ENCODE measurements around the gene PPP1R14C. TPM values are rescaled to one million over a fixed set of nuclear protein-coding genes. Genes with fewer than 3 reads are reported as not detected.

Gene PPP1R14C
- total and polyA plus RNA-seq, 2 donors = 0.08 to 0.42 TPM

DNA sequence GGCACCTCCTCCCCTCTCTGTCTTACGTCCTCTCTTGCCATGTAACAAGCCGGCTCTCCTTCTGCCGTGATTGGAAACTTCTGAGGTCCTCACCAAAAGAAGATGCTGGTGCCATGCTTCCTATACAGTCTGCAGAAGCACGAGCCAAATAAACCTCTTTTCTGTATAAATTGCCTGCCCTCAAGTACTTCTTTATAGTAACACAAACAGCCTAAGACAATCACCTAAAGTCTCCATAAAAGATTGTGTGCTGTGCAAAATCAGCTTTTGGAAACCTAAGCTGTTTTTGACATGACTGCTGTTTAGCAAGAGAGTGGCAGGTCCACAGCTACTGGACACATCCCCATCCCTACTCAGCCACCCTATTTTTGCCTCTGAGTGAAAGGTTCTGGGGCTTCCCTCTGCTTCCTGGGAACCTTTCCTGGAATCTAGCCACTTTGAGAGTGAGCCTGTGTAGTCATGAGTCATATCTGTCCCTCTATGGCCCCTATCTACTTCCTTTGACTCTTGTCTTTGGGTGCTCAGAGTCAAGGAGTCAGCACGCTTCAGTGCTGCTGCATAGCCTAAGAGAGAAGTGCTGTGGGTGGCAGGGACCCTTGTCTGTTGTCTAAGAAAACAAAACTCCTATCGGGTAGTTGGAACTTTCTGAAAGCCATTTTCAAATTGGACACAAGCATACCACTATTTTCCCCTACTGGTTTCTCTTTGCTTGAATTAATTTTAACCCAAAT lies 110.0 kb downstream of the PPP1R14C start:
- Histone ChIP-seq H3K36me3 (ENCODE audit: insufficient read depth) (no peaks in the 10 kb centered on the region), H3K4me1 (ENCODE audit: insufficient read depth) (no peaks in the 10 kb centered on the region)

DNA sequence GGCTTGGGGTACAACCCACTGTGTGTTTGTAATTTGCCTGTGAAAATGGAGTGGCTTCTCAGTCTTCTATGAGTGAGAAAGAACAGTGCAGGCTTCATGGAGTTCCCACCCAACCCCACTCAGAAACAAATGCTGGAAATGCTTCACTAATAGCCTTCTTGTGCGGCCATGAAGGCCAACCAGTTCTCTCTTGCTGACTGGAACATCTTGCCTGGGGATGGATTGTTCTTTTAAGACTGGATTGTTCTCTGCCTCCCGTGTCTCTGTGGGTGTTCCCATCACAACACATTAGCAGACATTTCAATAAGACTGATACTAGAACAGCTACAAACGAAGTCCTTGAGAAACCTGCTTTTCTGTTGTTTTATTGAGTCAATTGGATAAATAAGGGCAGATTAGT lies 110.6 kb downstream of the PPP1R14C start:
- H3K4me3 ChIP-seq (ENCODE audit: low read depth, low read length) = no peak overlapping the region
- no peaks in the 10 kb centered on the region for H3K36me3 ChIP-seq (ENCODE audit: insufficient read depth)
- DNase-seq (ENCODE audit: extremely low spot score) = no peak
- no peaks in the 10 kb centered on the region for H3K4me1 ChIP-seq (ENCODE audit: insufficient read depth)
- WGBS = 79% methylated on average over 3 of the region's 3 CpGs
- no peak overlapping the region for H3K27ac ChIP-seq (ENCODE audit: low read depth)

More for the DNA sequence above, 110.0 kb downstream of the PPP1R14C start:
- DNase-seq (ENCODE audit: extremely low spot score) = no peak
- Histone ChIP-seq H3K27ac (ENCODE audit: low read depth) (no peak overlapping the region), H3K4me3 (ENCODE audit: low read depth, low read length) (no peak overlapping the region)
- 78% methylated on average over 6 of the region's 6 CpGs for WGBS

DNA sequence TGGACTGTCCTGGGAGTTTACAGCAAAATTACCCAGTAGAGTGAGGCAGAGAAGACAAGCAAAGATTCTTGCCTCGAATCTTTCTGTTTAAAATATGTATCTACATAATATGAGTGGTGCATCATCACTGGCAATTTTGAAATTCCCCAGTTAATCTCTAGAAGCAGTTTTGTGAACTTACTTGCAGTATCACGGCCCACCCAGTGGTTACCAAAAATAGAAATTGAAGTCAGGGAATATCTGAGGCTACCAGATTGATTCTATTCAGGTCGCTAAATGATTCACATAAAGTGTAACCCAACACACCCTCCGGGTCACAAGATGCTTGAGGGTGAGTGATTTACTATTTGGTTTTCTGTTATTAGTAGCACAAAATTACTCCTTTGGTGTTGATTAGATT lies 111.9 kb downstream of the PPP1R14C start:
- Histone ChIP-seq H3K4me3 (ENCODE audit: low read depth, low read length) (no peak overlapping the region), H3K4me1 (ENCODE audit: insufficient read depth) (no peaks in the 10 kb centered on the region), H3K27ac (ENCODE audit: low read depth) (no peak overlapping the region), H3K36me3 (ENCODE audit: insufficient read depth) (no peaks in the 10 kb centered on the region)
- 50% methylated on average over 4 of the region's 4 CpGs for WGBS
- DNase-seq (ENCODE audit: extremely low spot score) = no peak

DNA sequence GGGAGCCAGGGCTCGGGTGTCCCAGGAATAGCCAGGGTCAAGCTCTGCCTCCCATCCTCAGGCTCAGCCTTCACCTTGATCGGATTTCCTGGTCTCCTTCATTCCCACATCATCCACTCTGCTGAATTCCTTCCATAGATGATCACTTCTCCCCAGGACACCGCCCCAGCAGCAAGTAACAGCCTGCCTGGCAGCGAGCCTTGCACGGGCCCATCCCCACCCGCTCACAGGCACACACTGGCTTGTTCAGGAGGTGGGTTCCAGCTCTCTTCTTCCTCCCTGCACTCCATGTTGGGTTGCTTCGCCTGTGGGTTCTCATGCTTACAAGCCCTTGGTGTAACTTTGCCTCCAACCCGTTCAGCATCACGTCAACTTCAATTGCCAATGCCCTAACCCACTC lies 113.0 kb downstream of the PPP1R14C start:
- no peak for DNase-seq (ENCODE audit: extremely low spot score)
- H3K27ac ChIP-seq (ENCODE audit: low read depth) = no peak overlapping the region
- no peak overlapping the region for H3K4me3 ChIP-seq (ENCODE audit: low read depth, low read length)
- H3K4me1 ChIP-seq (ENCODE audit: insufficient read depth) = no peaks in the 10 kb centered on the region
- WGBS = 88% methylated on average over 9 of the region's 9 CpGs
- H3K36me3 ChIP-seq (ENCODE audit: insufficient read depth) = no peaks in the 10 kb centered on the region

DNA sequence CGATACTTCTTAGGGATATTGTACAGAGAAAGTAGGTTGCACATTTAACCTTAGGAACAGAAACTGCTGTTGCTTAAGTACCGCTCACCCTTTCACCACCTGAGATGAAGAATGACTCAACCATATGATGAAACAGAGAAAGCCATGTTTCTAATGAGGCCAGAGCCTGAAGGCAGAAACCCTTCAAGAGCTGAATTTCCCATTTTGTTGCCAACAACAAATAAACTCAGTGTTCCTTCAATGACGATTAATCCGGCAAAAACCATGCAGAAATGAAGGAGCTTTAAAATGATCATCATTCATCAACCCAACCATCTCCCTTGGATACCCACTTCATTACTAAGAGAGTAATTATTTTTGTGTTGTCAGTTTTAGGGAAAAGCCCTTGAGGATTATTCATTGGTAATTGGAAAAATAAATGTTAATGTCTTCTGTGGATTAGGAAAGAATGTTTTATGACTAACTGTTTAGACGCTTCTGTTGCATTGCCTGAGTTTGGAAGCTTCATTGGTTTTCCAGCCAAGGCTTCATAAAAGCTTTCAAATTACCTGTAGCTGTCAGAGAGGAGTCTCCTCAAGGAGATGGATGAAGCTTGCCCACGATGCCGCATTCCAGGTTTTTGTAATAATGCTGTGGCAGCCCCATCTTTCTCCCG lies 113.9 kb downstream of the PPP1R14C start:
- no peak for DNase-seq (ENCODE audit: extremely low spot score)
- Histone ChIP-seq H3K4me3 (ENCODE audit: low read depth, low read length) (no peak overlapping the region), H3K27ac (ENCODE audit: low read depth) (no peak overlapping the region), H3K36me3 (ENCODE audit: insufficient read depth) (no peaks in the 10 kb centered on the region), H3K4me1 (ENCODE audit: insufficient read depth) (no peaks in the 10 kb centered on the region)
- 78% methylated on average over 8 of the region's 8 CpGs for WGBS

DNA sequence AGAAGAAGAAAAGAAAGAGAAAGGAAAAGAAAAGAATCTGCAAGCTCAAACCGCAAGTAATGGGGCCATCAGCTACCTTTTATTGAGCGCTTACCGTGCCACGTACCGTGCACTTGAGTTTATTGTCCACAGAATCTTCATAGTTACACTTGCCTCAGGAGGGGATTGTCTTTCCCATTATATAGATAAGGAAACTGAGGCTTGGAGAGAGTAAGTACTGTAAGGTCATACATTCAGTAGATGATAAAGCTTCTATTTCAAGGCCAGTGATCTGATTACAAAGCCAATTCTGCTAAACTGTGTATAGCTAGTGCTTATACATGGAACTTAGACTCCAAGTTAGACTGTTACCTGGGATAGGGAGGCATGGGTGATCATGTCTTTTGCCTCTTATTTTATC lies 115.5 kb downstream of the PPP1R14C start:
- H3K4me1 ChIP-seq (ENCODE audit: insufficient read depth) = no peaks in the 10 kb centered on the region
- H3K36me3 ChIP-seq (ENCODE audit: insufficient read depth) = no peaks in the 10 kb centered on the region
- no peak for DNase-seq (ENCODE audit: extremely low spot score)
- no peak overlapping the region for H3K27ac ChIP-seq (ENCODE audit: low read depth)
- no peak overlapping the region for H3K4me3 ChIP-seq (ENCODE audit: low read depth, low read length)
- 95% methylated on average over 5 of the region's 5 CpGs for WGBS

DNA sequence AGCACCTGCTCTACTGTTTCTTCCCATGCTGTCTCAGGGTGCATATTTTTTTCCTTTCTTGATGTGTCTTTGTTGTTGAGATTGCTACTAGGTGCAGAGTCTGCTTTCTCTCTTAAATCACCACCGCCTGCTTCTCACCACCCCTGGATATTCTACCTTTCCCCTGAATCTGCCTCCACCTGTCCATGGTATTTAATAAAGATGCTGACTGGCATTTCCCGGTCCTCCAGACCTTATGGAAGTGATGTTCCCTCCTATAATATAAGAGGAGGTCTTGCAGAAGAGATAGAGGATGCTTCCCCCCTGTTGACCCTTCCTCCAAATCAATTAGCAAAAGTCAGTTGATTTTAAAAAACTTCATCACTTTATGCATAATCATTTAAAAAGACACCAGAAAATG lies 118.1 kb downstream of the PPP1R14C start:
- no peaks in the 10 kb centered on the region for H3K36me3 ChIP-seq (ENCODE audit: insufficient read depth)
- no peak overlapping the region for H3K4me3 ChIP-seq (ENCODE audit: low read depth, low read length)
- WGBS = 92% methylated on average over 2 of the region's 2 CpGs

DNA sequence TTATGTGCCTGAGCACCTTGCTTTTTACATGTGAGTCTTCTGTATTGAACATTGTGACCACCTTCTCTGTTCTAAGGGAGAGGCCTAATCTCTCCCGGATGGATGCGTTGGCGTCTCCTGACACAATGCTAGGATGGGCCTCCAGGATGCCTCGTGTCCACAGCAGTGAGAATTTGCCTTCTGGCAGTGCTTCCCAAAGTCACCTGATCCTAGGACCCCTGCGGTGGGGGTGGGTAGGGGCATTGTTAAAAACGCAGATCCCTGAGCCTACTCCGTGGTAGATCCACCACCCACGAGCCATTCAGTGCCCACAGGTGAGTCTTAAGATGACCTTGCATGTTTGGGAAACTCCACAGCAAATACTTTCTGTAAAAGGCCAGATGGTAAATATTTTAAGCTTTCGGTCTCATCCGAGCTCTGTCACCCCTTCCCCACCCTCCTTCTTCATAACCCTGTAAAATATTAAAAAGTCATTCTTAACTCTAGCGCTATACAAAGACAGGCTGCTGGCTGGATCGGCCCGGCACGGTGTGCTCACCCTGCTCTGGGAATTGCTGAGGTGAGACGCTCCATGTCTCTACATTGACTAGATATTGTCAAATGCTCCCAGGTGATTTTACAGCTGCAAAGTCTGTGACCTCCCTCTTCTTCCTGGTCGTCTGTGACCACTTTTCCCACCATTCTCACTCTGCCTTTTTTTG lies 119.3 kb downstream of the PPP1R14C start:
- no peak for DNase-seq (ENCODE audit: extremely low spot score)
- H3K27ac ChIP-seq (ENCODE audit: low read depth) = no peak overlapping the region

More for the DNA sequence above, 118.1 kb downstream of the PPP1R14C start:
- no peak for DNase-seq (ENCODE audit: extremely low spot score)
- H3K4me1 ChIP-seq (ENCODE audit: insufficient read depth) = no peaks in the 10 kb centered on the region
- H3K27ac ChIP-seq (ENCODE audit: low read depth) = no peak overlapping the region

DNA sequence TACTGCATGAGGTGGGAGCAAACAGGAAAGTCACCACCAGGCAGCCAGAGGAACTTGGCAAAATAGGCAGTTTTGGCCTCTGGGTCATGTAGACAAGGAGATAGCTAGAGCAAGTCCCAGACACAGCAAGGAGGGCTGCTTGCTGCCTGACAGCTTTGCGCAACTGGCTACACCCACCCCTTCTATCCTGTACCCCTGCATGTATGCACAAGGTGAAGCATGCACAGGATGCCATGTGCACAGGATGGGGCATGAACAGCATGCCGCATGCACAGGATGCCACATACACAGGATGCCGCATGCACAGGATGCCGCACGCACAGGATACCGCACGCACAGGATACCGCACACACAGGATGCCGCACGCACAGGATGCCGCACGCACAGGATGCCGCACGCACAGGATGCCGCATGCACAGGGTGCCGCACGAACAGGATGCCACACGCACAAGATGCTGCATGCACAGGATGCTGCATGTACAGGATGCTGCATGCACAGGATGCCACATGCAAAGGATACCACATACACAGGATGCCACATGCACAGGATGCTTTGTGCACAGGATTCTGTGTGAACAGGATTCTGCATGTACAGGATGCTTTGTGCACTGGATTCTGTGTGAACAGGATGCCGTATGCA lies 121.0 kb downstream of the PPP1R14C start:
- Histone ChIP-seq H3K36me3 (ENCODE audit: insufficient read depth) (no peaks in the 10 kb centered on the region), H3K27ac (ENCODE audit: low read depth) (no peak overlapping the region), H3K4me3 (ENCODE audit: low read depth, low read length) (no peak overlapping the region), H3K4me1 (ENCODE audit: insufficient read depth) (no peaks in the 10 kb centered on the region)
- no peak for DNase-seq (ENCODE audit: extremely low spot score)
- 74% methylated on average over 19 of the region's 19 CpGs for WGBS

More for the DNA sequence above, 119.3 kb downstream of the PPP1R14C start:
- WGBS = 74% methylated on average over 16 of the region's 16 CpGs
- Histone ChIP-seq H3K4me1 (ENCODE audit: insufficient read depth) (no peaks in the 10 kb centered on the region), H3K36me3 (ENCODE audit: insufficient read depth) (no peaks in the 10 kb centered on the region), H3K4me3 (ENCODE audit: low read depth, low read length) (no peak overlapping the region)

DNA sequence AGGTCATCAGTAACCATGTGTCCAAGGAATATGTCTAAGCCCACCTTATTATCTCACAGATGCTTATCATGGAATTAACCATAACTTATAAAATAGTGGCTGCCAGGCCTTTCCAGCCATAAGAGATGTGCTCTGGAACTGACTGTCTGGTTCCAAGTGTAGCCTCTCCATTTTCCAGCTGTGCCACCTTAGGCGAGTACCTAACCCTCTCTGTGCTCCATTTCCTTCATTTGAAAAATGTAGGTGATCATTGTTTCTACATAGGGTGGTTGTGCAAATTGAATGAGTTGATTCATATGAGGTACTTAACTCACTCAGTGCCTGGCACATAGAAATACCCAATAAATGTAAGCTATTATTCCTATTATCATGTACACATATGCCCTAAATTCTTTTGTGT lies 123.5 kb downstream of the PPP1R14C start:
- no peaks in the 10 kb centered on the region for H3K36me3 ChIP-seq (ENCODE audit: insufficient read depth)
- no peaks in the 10 kb centered on the region for H3K4me1 ChIP-seq (ENCODE audit: insufficient read depth)
- no peak overlapping the region for H3K4me3 ChIP-seq (ENCODE audit: low read depth, low read length)
- no peak overlapping the region for H3K27ac ChIP-seq (ENCODE audit: low read depth)
- 96% methylated on average over 1 of the region's 1 CpG for WGBS
- DNase-seq (ENCODE audit: extremely low spot score) = no peak

DNA sequence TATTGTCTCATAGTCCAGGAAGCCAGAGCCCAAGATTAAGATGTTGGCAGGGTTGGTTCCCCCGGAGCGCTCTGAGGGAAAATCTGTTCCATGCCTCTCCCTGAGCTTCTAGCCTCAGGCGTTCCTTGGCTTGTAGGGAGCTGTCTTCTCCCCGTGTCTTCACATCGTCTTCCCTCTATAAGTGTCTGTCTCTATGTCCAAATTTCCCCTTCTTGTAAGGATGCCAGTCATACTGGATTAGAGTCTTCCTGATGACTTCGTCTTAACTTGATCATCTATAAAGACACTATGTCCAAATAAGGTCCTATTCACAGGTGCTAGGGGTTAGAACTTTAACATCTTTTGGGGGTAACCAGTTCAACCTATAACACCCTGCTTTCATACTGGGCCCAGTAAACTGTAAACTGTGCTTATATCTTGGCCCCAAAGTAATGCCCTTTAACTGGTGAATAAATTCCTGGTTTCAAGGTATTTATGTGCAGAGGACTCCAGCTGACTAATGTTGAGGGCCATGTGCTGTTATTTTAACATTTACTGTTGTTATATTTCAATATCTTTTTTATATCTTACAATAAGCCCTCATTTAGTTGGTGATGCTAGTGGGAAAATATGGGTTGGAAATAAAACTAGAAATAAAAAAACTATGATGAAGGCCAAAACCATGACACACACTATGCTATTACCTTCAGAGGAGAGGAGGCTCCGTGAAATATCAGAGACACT lies 124.3 kb downstream of the PPP1R14C start:
- no peak for DNase-seq (ENCODE audit: extremely low spot score)

DNA sequence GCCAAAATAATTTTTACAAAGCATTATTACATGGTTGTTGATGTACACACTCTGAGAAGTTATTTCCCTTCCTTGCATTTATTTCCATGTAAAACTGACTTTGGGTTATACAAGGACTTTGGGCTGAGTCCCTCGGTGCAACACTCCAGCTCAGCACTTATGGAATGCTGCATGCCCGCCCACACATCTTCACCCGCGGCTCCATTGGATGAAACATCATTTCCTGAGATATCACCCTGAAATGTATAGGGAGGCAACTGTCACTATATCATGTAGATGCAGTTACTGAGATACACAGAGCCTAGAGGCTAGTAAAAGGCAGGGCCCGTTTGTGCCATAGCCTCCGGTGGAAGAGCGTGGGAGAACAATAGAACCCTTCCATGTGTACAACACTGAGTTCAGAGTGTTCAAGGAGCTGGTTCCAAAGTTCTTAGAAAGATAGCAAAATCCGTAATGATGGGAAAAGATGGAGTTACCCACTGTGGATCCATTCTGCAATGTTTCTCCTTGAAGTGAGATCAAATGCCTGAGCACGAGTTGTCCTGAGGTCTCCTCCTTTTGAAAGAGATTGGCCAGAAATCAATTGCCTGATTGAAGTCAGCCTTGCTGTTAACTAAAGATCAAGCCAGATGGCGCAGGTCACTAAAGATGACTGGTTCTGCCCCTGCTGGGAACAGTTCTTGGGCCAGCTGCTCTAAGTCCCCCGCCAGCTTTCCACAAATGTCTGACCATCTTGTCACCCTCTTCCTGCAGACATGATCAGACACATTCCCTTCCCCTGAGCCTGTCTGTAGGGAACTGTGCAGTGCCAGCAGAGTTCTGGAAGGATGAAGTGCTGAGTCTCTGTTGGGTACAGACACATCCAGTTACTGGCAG lies 125.1 kb downstream of the PPP1R14C start:
- no peak overlapping the region for H3K27ac ChIP-seq (ENCODE audit: low read depth)
- no peaks in the 10 kb centered on the region for H3K36me3 ChIP-seq (ENCODE audit: insufficient read depth)
- WGBS = 70% methylated on average over 11 of the region's 11 CpGs
- H3K4me1 ChIP-seq (ENCODE audit: insufficient read depth) = peaks cover 2% of the 10 kb centered on the region
- no peak for DNase-seq (ENCODE audit: extremely low spot score)
- H3K4me3 ChIP-seq (ENCODE audit: low read depth, low read length) = no peak overlapping the region

More for the DNA sequence above, 124.3 kb downstream of the PPP1R14C start:
- no peak overlapping the region for H3K4me3 ChIP-seq (ENCODE audit: low read depth, low read length)
- 65% methylated on average over 7 of the region's 7 CpGs for WGBS
- H3K4me1 ChIP-seq (ENCODE audit: insufficient read depth) = peaks cover under 1% of the 10 kb centered on the region
- H3K36me3 ChIP-seq (ENCODE audit: insufficient read depth) = no peaks in the 10 kb centered on the region
- H3K27ac ChIP-seq (ENCODE audit: low read depth) = no peak overlapping the region
